T-helper 17 cell (primary cell): ENCODE results near the gene TMEM8B. TPM values are rescaled to one million over a fixed set of nuclear protein-coding genes. Genes with fewer than 3 reads are reported as not detected.

ENCODE experiments used
- ATAC-seq: fragments of 150-1000 bp; cut with Tn5 transposase; 2 replicates; pipeline ENCODE4 v1.10.0; 2021; ENCODE audit warnings: mild to moderate bottlenecking, moderate library complexity
- DNase-seq, 3 donors: peaks; one replicate each; pipeline versions ENCODE4 v3.0.0 to v3.0.0-alpha.2; 2020 to 2021
- H3K9me3 ChIP-seq: one replicate; pipeline ENCODE4 v1.7.0; 2013; ENCODE audit warnings: low read length, mild to moderate bottlenecking; ENCODE audit not compliant: control insufficient read depth, poor library complexity, severe bottlenecking
- H3K27ac Mint-ChIP-seq: one replicate; pipeline ENCODE4 v1.8.0; 2022; ENCODE audit warnings: mild to moderate bottlenecking, moderate library complexity, mixed read lengths
- H3K27me3 Mint-ChIP-seq: one replicate; pipeline ENCODE4 v1.8.0; 2022; ENCODE audit warnings: mixed read lengths
- H3K36me3 Mint-ChIP-seq: one replicate; pipeline ENCODE4 v1.8.0; 2022; ENCODE audit warnings: low read depth, mixed read lengths
- H3K4me1 Mint-ChIP-seq: one replicate; pipeline ENCODE4 v1.8.0; 2022; ENCODE audit warnings: mild to moderate bottlenecking, mixed read lengths
- H3K4me3 Mint-ChIP-seq: one replicate; pipeline ENCODE4 v1.8.0; 2022; ENCODE audit warnings: mild to moderate bottlenecking, moderate library complexity, mixed read lengths
- total RNA-seq, 4 donors: library from RNA in 2 of 4; stranded (reverse) in 2 of 4; gene quantifications; one replicate each; pipeline ENCODE4 v1.2.3 and lab custom pipeline; 2022 to 2026

TMEM8B gene
- total RNA-seq, 2 donors from 2014 or later, result 4.5 to 7.1 TPM

DNA sequence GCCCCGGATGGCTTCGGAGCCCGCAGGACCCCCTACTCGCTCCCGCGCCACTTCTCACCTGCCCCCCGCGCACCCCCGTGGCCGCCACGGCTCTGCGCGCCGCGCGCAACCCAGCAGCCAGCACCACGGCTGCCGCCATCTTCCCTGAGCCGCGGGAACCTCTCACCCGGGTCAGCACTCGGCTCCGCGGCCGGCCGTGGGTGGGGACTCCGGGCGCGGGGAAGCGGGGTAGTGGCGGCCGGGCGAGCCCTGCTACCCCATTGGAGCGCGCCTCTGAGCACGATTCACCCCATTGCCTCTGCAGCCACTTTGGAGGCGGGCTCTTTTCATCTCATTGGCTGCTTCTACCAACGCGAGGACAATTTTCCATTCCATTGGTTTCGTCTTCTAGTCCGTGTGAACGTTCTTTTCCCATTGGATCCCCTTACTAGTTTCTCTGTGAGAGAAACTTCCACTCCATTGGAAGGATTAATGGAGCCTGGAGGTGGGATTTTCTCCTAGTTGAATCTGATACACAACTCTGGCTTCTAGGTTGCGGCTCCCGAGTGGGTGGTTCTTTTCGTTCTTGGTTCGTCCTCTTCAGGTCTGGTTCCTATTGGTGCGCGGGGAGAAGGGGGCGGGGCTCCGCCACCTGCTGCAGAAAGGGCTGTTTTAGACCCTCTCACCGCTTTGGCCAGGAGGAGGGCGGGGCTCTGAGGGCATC lies 14.0 kb upstream of the TMEM8B start, which contains the start of gene HINT2:
Gene HINT2 (minus strand): TSS at position 202 of the 703 bp plus-strand sequence. CDS start 63 bp downstream, at position 139.
- Mint-ChIP-seq H3K27ac (peak within 1 kb of the TSS; percentile 85), H3K4me1 (peaks cover 29% of the 10 kb centered on the region), H3K27me3 (peaks cover 10% of the 10 kb centered on the region), H3K36me3 (no peaks in the 10 kb centered on the region), H3K4me3 (peak within 1 kb of the TSS; percentile 96)
- peak; percentile 79 for ATAC-seq
- peak; percentile 91 to 95 (median 92) for DNase-seq
- H3K9me3 ChIP-seq, result no peaks in the 10 kb centered on the region

- H3K9me3 ChIP-seq, result no peaks in the 10 kb centered on the region
- H3K4me1 Mint-ChIP-seq, result peaks cover 26% of the 10 kb centered on the region
- ATAC-seq (no peak), DNase-seq (no peak)
- H3K27ac Mint-ChIP-seq, result peak overlapping the region; percentile 85
- H3K27me3 Mint-ChIP-seq, result peaks cover 15% of the 10 kb centered on the region
- no peak overlapping the region for H3K4me3 Mint-ChIP-seq
- H3K36me3 Mint-ChIP-seq, result no peaks in the 10 kb centered on the region
Observed at GRCh38 chr9:35816708-35817107, 12.3 kb upstream of the TMEM8B start.

GRCh38 chr9:35818341-35818740 lies 10.7 kb upstream of the TMEM8B start:
- no peaks in the 10 kb centered on the region for H3K9me3 ChIP-seq
- H3K27ac Mint-ChIP-seq, result no peak overlapping the region
- H3K4me1 Mint-ChIP-seq, result peaks cover 14% of the 10 kb centered on the region
- no peak for DNase-seq
- no peaks in the 10 kb centered on the region for H3K36me3 Mint-ChIP-seq
- ATAC-seq, result no peak
- H3K4me3 Mint-ChIP-seq, result no peak overlapping the region
- peaks cover 15% of the 10 kb centered on the region for H3K27me3 Mint-ChIP-seq

- Mint-ChIP-seq H3K27ac (no peak overlapping the region), H3K36me3 (no peaks in the 10 kb centered on the region), H3K4me3 (no peak overlapping the region), H3K4me1 (peaks cover 9% of the 10 kb centered on the region), H3K27me3 (peaks cover 15% of the 10 kb centered on the region)
- no peak for DNase-seq
- no peaks in the 10 kb centered on the region for H3K9me3 ChIP-seq
- ATAC-seq, result no peak
Observed at GRCh38 chr9:35820076-35820475, 9.0 kb upstream of the TMEM8B start.

DNA sequence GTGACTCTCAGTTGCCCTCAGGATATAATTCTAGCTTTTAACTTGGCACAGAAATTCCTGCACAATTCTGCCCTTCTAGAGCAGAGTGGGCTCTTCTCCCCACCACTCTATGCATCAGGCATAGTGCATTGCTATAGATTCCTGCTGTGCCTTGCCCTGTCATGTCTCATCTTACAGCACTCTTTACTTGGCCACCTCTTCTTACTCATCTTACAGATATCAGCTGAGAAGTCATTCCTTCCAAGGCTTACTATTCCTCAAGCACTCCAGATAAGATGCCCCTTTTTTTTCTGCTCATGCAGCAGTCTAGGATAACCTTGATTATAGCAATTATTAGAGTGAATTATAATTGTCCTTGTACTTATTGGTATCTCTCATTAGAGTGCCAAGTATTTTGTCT lies 6.1 kb upstream of the TMEM8B start:
- no peaks in the 10 kb centered on the region for H3K36me3 Mint-ChIP-seq
- H3K4me3 Mint-ChIP-seq, result no peak overlapping the region
- peaks cover 12% of the 10 kb centered on the region for H3K27me3 Mint-ChIP-seq
- H3K4me1 Mint-ChIP-seq, result peaks cover 20% of the 10 kb centered on the region
- DNase-seq, result no peak
- no peaks in the 10 kb centered on the region for H3K9me3 ChIP-seq
- no peak for ATAC-seq
- no peak overlapping the region for H3K27ac Mint-ChIP-seq

GRCh38 chr9:35826071-35826701 lies 2.8 kb upstream of the TMEM8B start:
- DNase-seq (no peak), ATAC-seq (peak; percentile 44)
- no peaks in the 10 kb centered on the region for H3K36me3 Mint-ChIP-seq
- no peaks in the 10 kb centered on the region for H3K9me3 ChIP-seq
- H3K4me1 Mint-ChIP-seq, result peaks cover 38% of the 10 kb centered on the region
- H3K27ac Mint-ChIP-seq, result peak overlapping the region; percentile 49
- peak overlapping the region; percentile 25 for H3K4me3 Mint-ChIP-seq
- H3K27me3 Mint-ChIP-seq, result no peaks in the 10 kb centered on the region

DNA sequence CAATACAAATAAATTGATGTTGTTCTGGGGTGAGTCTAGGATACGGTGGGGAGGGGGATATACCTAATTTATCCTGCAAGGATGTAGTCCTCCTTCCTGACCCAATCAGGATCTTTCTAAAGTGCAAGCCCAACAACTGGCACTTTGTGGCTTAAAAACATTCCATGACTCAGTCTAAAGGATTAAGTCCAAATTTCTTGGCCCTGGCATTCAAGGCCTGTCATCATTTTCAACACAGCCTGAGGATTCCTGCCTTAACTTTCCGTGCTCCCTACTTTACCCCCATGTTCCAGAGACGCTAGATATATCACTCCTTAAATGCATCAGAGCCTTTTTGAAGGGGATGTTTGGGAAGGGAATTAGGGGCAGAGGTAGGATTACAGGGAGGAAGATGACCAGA lies 1.5 kb upstream of the TMEM8B start:
- no peak overlapping the region for H3K27ac Mint-ChIP-seq
- no peaks in the 10 kb centered on the region for H3K27me3 Mint-ChIP-seq

GRCh38 chr9:35828716-35829083 lies 328 bp upstream of the TMEM8B start, which contains the start of gene FAM221B:
FAM221B (minus strand) TSS chr9:35828732; CDS start chr9:35826161, 2,571 bp downstream.
- Mint-ChIP-seq H3K27me3 (no peaks in the 10 kb centered on the region), H3K4me1 (peaks cover 44% of the 10 kb centered on the region), H3K36me3 (no peaks in the 10 kb centered on the region), H3K4me3 (peak within 1 kb of the TSS; percentile 97), H3K27ac (peak within 1 kb of the TSS; percentile 98)
- no peaks in the 10 kb centered on the region for H3K9me3 ChIP-seq
- DNase-seq, result peak in 1 of 3 donors; percentile 19
- no peak for ATAC-seq

More for the DNA sequence above, 1.5 kb upstream of the TMEM8B start:
- peak overlapping the region; percentile 97 for H3K4me3 Mint-ChIP-seq
- no peaks in the 10 kb centered on the region for H3K36me3 Mint-ChIP-seq
- ATAC-seq (no peak), DNase-seq (no peak)
- H3K9me3 ChIP-seq, result no peaks in the 10 kb centered on the region
- H3K4me1 Mint-ChIP-seq, result peaks cover 38% of the 10 kb centered on the region

- peak overlapping the region; percentile 88 for H3K4me3 Mint-ChIP-seq
- H3K4me1 Mint-ChIP-seq, result peaks cover 46% of the 10 kb centered on the region
- ATAC-seq (no peak), DNase-seq (no peak)
- no peaks in the 10 kb centered on the region for H3K9me3 ChIP-seq
- H3K36me3 Mint-ChIP-seq, result no peaks in the 10 kb centered on the region
- no peaks in the 10 kb centered on the region for H3K27me3 Mint-ChIP-seq
- peak overlapping the region; percentile 98 for H3K27ac Mint-ChIP-seq
Observed at GRCh38 chr9:35829764-35830096, 702 bp downstream of the TMEM8B start.

- Mint-ChIP-seq H3K27me3 (no peaks in the 10 kb centered on the region), H3K4me3 (no peak overlapping the region), H3K4me1 (peaks cover 43% of the 10 kb centered on the region), H3K27ac (no peak overlapping the region), H3K36me3 (no peaks in the 10 kb centered on the region)
- H3K9me3 ChIP-seq, result no peaks in the 10 kb centered on the region
- DNase-seq, result no peak
- no peak for ATAC-seq
Observed at GRCh38 chr9:35831040-35831439, 2.0 kb downstream of the TMEM8B start.

GRCh38 chr9:35832814-35833213 lies 3.8 kb downstream of the TMEM8B start:
- Mint-ChIP-seq H3K27me3 (no peaks in the 10 kb centered on the region), H3K27ac (no peak overlapping the region), H3K4me3 (no peak overlapping the region), H3K36me3 (no peaks in the 10 kb centered on the region), H3K4me1 (peaks cover 42% of the 10 kb centered on the region)
- no peaks in the 10 kb centered on the region for H3K9me3 ChIP-seq
- no peak for ATAC-seq
- no peak for DNase-seq

GRCh38 chr9:35834260-35835215 lies 5.5 kb downstream of the TMEM8B start:
- Mint-ChIP-seq H3K27me3 (no peaks in the 10 kb centered on the region), H3K27ac (peak overlapping the region; percentile 72), H3K4me3 (no peak overlapping the region), H3K36me3 (peaks cover 6% of the 10 kb centered on the region), H3K4me1 (peaks cover 36% of the 10 kb centered on the region)
- ATAC-seq, result no peak
- no peaks in the 10 kb centered on the region for H3K9me3 ChIP-seq
- no peak for DNase-seq

DNA sequence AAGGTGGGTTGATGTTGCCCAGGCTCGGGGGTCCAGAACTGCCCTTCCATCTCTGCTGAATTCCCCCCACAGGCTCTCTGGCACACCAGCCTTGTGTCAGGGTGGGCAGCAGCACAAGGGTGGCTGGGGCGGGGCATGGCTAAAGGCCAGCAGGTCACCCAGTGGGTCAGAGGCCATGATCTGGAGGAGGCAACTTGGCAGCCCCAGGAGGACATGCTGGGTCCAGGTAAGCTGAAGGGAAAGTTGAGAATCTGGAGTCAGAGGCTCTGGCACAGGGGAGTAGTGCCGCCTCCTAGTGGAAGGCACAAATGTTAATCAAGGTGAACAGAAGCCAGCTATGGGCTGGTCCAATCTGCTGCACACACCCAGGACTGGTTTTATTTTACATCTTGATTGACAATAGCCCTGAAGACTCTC lies 6.2 kb downstream of the TMEM8B start:
- ATAC-seq, result no peak
- Mint-ChIP-seq H3K27ac (peak overlapping the region; percentile 72), H3K4me3 (no peak overlapping the region), H3K4me1 (peaks cover 31% of the 10 kb centered on the region), H3K27me3 (no peaks in the 10 kb centered on the region), H3K36me3 (peaks cover 6% of the 10 kb centered on the region)
- DNase-seq, result no peak
- H3K9me3 ChIP-seq, result no peaks in the 10 kb centered on the region
